HG03378 (cell line): Measurements from ENCODE around the gene ITPK1.

Experiments
- ATAC-seq: cut with Tn5 transposase; IDR thresholded peaks from one replicate; pipeline ENCODE4 v1.9.1; 2021; ENCODE audit warnings: mild to moderate bottlenecking, moderate library complexity; ENCODE audit not compliant: unreplicated experiment

ITPK1 gene

GRCh38 chr14:92994131-92994676 lies 121.5 kb downstream of the ITPK1 start:
- no peak for ATAC-seq

DNA sequence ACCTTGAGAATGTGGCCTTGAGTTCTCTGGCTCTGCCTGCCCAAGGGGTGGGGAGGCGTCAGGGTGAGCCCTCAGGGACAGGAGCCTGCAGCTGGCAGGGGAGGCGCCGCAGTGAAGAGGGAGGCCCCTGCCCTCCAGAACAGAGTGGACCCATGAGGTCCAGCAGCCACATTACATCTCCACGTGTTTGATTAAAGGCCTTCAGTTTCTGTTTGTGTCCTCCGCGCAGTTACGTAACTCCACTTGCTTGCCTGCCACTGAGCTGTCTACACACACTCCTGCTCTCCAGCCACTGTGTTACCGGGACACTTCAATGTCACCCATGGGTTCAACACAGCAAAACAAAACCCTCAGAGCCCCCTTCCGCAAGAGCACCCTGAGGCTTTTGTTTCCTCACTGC lies 122.4 kb downstream of the ITPK1 start:
- ATAC-seq: no peak

DNA sequence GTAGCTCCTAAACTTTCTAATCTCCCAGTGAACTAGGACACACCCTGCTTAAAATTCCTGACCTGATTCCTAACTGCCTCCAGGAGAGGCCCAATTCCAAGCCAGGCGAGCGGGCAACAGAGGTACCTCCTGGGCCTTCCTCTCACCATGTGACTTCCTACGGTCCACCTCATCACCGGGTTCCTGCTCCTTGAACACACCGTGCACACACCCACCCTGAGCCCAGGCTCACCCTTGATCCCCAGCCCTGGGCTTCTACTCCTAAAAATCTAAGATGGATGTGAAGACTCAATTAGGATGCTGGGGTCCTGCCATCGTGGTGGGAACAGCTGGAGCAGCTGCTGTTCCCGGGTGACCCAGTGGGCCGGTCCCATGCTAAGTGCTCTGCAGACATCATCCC lies 124.2 kb downstream of the ITPK1 start:
- ATAC-seq: no peak

DNA sequence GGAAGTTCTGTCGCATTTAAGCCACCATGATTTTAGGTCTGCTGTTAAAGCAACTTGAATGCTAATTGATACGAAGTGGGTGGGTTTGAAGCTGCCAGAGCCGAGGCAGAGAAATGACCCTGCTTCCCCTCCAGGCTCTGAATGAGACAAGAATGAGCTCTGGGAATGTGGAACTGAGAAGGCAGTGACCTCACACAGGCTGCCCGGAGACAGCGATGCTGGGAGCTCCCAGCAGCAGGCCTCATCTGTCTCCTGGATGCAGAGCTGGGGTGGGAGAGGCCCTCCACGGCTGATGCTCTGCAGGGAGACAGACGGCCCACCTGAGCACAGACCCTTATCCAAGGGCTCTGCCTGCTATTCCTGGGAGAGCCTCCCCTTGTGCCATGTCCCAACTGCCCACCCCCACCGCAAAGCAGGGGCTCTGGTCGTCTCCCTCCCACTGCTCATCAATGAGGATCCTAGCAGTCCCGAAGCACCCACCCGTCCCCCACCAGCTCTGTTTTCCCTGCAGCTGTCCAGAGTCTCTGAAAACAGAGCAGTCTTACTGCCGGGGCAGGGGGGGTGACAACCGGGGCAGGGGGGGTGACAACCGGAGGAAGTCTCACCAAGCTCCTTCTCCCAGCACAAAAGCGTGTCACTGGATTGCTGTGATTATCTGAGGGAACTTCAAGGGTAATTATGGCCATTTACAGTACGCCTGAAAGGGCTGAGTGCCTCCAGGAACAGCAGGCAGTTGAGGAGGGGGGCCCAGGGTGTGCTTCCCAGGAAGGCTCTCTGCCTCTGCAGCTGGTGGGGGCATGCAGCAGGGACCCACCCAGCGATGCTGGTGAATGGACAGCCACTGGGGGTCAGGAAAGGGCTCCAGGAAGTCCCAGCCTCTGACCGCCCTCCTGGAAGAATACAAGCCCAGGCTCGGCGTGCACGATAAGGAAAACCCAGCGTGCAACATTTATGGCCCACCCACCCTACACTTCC lies 125.0 kb downstream of the ITPK1 start:
- no peak for ATAC-seq

- no peak for ATAC-seq
These were observed 126.7 kb downstream of the ITPK1 start for GRCh38 chr14:92988786-92989755.

GRCh38 chr14:92987713-92988510 lies 127.8 kb downstream of the ITPK1 start:
- no peak for ATAC-seq

- no peak for ATAC-seq
These were observed 128.6 kb downstream of the ITPK1 start for GRCh38 chr14:92987148-92987570.

DNA sequence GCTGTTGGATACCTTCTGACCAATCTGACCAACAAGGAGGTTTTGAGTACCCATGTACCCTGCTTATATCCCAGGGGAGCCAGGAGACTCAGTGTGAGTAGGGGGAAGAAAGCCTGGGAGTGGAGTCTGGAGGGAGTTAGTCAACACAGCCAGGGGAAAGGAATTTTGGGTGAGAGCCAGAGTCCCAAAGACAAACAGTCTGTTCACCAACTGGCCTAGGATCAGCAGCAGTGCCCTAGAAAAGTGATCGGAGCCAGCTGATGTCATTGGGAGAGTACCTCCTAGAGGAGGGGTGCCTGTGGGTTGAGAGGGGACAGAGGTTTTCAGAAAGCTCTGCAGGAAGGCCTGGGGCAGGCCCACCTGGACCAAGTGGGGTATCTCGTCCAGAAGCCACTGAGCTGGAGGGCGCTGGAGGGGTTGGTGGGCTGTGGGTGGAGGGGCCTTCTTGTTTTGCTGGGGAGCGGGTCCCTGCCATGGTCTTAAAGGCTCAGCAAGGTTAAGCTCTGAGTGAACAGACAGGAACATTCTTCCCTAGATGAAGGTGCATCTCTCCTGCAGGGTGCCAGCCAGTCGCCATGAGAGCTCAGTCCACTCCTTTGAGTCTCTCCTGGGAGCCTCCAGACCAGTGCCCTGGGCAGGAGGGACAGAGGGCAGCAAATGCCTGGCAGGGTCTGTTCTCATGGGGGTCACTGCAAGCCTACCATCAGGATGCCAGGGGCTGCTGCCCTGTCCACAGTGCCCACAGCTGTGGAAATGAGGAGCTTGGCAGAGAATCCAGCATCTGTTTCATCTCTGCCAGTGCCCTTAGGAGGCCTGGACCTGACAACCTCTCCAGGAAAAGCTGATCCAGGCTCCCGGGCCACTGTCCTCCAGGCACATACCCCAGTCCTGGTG lies 129.2 kb downstream of the ITPK1 start:
- no peak for ATAC-seq

DNA sequence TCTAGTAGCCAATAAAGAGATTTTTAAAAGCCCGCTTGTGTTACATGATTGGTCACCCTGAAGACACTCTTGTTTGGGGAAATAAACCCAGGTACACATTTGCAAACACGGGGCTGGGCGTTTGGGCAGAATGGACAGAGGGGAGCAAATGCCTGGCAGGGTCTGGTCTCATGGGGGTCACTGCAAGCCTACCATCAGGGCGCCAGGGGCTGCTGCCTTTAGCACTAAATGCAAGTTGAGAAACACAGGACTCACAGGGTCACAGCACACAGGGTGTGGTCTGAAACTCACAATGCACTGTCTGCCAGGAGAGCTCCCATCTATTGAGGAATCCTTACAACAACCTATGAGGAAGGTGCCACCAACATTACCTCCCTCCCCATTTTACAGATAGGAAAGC lies 130.2 kb downstream of the ITPK1 start:
- ATAC-seq: no peak

GRCh38 chr14:92984896-92985295 lies 130.8 kb downstream of the ITPK1 start:
- ATAC-seq: no peak

- no peak for ATAC-seq
These were observed 131.5 kb downstream of the ITPK1 start for GRCh38 chr14:92984082-92984788.

GRCh38 chr14:92982956-92983355 lies 132.8 kb downstream of the ITPK1 start:
- ATAC-seq: no peak

- no peak for ATAC-seq
These were observed 134.0 kb downstream of the ITPK1 start for GRCh38 chr14:92981726-92982125.

DNA sequence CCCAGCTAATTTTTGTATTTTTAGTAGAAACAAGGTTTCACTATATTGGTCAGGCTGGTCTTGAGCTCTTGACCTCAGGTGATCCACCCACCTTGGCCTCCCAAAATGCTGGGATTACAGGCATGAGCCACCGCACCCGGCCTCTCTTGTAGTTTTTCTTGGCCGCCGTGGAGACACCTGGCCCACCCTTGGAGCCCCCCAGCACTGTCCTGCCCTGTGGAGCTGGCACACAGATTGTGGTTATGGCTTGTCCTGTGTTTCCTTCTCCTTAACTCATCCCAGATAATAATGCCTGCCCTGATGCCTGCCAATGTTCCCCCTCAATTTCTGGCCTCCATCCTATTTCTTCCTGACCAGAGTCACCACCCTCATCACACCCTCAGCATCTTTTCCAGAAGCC lies 134.9 kb downstream of the ITPK1 start:
- no peak for ATAC-seq

- ATAC-seq: no peak
These were observed 137.3 kb downstream of the ITPK1 start for GRCh38 chr14:92978229-92979021.

DNA sequence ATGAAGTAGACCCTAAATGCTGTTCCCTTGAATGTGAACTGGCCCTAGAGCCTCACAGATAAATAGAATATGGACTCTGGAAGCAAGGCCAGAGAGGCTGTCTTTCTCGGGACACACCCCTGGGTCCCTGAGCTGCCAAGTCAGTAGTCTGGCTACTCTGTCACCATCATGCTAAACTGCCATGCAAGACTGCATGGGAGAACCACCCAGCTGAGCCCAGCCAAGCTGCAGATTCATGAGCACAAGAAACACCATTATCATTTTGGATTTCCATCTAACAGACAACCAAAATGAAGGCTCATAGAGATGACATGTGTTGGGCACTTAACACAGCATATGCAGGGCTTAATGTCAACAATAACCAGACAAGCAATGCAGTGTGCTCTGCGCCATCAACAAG lies 139.5 kb downstream of the ITPK1 start:
- ATAC-seq: no peak

DNA sequence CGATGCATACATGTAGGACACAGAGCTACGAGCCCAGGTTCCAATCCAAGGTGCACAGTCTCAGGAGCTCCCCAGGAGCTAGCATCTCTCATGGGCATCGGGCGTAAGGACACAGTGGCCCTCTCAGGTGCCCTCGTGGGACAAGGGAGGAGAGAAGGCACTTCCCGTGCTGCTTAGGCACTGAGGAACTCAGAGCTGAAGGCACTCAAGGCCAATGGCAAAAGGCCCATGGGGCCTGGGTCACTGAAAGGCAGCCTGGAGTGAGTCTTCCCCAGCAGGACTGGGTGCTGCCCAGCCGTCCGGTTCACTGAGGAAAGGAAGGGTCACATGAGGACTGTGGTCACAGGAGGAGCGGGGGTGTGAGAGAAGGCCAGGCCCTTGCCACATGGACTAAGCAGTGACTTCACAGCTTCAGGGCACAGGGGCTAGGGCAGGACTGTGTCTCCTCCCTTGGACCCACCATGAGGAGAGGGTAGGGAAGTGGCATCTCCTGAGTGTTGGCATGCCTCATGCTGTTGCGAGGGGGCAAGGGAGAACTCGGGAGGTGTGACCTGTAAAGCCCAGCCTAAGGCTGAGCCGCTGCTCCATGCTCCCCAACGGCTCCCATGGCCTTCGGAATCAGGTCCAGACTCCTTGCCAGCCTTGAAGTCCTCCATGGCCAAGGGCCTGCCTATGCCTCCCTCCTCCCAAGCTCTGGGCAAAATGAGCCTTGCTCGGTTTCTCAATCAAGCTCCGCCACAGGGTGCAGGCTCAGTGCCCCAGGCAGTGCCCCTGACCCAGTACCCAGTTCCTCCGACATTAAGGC lies 141.0 kb downstream of the ITPK1 start:
- ATAC-seq: no peak
